Kidney tubule cell (primary cell): Measurements from ENCODE around the gene ADRM1.

Experiments used
- DNase-seq: peaks from one replicate; pipeline ENCODE4 v3.0.0-alpha.2; 2018; ENCODE audit warnings: low spot score

ADRM1 gene

GRCh38 chr20:62311832-62312661 is 9.2 kb downstream of the ADRM1 start:
- no peak for DNase-seq

GRCh38 chr20:62312662-62312977 is 9.8 kb downstream of the ADRM1 start:
- no peak for DNase-seq

- no peak for DNase-seq
These were observed 10.2 kb downstream of the ADRM1 start for GRCh38 chr20:62313021-62313420.

- DNase-seq, result no peak
These were observed 10.9 kb downstream of the ADRM1 start for GRCh38 chr20:62313460-62314338.

DNA sequence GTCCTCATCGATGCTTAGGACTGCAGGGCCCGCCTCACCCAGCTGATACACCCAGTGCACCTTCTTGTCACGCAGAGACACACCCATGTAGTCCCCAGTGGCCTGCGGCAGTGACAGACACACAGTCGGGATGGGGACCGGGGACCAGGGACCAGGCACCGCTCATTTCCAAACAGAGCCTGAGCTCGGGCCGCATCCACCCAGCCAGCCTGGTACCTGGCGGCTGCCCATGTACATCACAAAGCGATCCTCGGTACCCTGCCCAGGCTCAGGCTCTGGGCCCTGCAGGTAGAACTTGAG is 11.5 kb downstream of the ADRM1 start:
- DNase-seq, result no peak

- no peak for DNase-seq
These were observed 12.0 kb downstream of the ADRM1 start for GRCh38 chr20:62314711-62315302.

GRCh38 chr20:62315773-62316172 is 13.0 kb downstream of the ADRM1 start:
- DNase-seq, result no peak

GRCh38 chr20:62316331-62317166 is 13.8 kb downstream of the ADRM1 start:
- no peak for DNase-seq

- no peak for DNase-seq
These were observed 14.4 kb downstream of the ADRM1 start for GRCh38 chr20:62317167-62317655.

GRCh38 chr20:62318400-62319345 is 15.9 kb downstream of the ADRM1 start:
- DNase-seq, result peak; percentile 2

DNA sequence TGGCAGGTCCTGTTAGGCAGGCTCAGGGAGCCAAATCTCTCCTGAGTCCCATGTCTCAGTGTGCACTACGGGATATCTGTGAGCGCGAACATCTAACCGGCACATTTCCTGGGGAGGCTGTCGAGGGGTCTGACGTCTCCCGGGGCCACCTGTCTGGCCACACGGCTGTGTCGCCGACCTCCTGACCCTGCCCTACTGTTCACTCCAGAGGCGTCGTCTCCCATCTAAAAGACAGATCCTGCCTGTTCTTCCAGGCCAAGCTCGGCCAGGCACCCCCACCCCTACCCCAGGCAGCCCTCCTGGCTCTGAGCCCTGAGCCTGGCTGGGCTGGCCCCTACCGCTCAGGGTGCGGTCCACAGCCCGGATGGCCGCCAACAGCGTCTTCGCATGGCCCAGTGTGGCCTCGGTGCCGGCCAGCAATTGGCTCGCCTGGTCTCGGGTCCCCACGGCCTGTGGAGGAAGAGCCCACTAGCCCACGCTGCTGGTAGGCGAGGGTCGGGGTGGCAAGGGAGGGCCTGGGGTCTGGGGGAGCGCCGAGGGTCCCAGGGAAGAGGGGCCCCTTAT is 16.6 kb downstream of the ADRM1 start:
- DNase-seq, result no peak

DNA sequence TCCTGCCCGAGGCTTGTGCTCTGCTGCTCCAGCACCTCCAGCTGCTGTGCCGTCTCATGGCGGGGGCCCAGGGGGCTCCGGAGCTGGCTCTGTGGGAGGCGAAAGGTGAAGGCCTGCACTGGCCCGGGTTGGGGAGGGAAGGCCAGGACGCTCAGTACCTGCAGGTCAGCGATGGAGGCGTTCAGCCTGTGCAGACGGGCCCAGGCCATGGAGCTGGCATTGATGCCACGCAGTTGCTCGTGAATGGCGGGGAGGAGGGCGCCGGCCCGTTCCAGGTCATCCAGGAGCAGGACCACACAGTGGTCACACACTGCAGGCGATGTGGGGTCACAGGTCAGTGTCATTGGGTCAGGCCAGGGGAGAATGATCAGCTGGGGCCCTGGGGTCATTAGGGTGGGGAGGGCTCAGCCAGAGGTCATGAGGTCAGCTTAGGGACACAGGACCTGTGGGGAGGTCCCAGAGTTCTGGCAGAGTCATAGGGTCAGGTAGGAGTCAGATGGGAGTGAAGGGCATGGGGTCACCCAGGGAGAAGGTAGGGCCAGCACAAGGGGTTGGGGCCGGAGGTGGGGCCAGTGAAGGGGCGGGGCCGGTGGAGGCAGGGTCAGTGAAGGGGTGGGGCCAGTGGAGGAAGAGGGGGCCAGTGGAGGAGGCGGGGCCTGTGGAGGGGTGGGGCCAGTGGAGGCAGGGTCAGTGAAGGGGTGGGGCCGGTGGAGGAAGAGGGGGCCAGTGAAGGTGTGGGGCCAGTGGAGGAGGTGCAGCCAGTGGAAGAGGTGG is 18.0 kb downstream of the ADRM1 start:
- peak; percentile 9 for DNase-seq

- DNase-seq, result peak; percentile 38
These were observed 18.7 kb downstream of the ADRM1 start for GRCh38 chr20:62321521-62321948.

DNA sequence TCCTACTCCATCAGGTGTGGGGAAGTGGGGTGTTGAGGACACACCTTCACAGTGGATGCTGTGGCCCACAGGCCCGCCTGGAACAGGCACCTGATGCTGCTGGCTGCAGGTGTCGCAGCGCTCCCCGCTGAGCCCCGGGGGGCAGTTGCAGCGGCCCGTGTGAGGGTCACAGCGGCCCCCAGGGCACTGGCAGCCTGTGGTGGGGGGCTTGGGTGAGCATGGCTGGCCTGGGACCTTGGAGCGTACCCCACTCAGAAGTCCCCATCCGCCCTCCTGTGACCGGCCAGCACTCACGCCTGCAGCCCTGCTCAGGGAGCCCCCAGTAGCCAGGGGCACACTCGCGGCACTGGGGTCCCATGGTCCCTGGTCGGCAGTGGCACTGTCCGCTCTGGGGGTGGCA is 19.2 kb downstream of the ADRM1 start:
- DNase-seq, result no peak

- no peak for DNase-seq
These were observed 19.8 kb downstream of the ADRM1 start for GRCh38 chr20:62322492-62323041.

DNA sequence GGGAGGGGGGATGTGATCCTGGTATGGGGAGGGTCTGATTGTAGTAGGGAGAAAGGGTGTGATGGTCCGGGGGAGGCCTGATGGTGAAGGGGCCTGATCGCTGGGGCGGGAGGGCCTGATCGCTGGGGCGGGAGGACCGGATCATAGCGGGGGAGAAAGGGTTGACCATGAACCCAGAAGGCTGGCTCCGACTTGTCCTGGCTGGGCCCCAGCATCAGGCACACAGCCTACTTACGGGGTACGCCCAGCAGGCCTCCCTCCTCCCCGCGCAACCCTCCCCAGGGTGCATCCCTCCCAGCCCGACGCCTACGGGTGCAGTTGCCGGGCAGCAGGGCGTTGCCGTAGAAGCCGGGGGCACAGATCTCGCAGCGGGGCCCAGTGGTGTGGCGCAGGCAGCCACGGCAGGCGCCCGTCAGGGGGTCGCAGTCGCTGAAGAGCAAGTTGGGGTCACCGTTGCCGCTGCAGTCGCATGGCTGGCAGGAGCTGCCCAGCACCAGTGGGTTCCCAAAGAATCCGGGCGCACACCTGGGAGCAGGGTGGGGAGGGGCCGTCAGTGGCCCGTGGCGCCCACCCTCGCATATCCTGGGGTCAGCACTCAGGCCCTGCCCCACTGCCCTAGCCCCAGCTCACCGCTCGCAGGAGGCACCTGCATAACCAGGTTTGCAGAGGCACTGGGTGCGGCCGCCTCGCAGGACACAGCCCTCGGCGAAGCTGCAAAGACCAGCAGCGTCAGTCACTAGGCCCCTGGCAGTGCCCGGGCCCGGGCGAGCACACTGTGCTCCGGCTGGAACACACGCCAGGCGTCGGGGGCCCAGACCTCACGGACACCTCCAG is 20.6 kb downstream of the ADRM1 start:
- DNase-seq, result no peak

DNA sequence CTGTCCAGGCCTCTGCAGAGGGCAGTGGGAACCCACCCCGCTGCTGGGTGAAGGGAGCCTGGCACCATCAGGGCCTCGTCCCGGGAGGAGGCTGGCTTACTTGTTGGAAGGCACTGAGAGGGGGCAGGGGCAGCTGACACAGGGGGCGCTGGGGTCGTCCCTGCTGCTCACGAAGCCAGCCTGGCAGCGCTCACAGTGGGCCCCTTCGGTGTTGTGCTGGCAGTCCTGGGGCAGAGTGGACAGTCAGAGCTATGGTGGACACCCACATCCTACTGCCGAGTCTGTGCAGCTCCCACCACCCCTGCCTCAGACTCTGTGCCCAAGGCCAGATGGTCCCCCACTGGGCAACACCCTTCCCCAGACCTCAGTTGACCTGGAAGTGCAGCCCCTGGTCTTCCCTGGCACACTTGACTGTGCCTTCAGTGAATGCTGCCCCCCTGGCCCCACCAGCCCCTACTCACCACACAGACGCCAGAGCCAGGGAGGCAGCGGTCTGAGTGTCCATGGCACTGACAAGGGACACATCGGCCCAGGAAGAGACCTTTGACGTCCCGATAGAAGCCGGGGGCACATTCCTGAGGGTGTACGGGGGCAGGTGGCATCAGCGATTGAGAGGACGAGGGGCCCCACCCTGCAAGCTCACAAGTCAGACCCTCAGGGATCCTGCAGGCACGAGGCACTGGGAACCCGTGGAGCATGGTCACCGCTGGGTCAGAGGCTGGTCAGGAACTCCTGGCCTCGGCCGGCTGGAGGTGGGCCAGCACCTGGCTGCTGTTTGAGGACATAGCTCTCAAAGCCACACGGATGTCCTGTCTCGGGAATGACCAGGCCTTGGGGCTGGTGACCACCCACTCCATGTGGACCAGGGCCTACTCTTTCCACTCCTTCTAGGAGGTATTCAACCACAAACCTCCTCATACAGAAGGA is 21.4 kb downstream of the ADRM1 start:
- DNase-seq, result no peak
